ENCODE results near the gene MTERF4. TPM values are rescaled to one million over a fixed set of nuclear protein-coding genes. Genes with fewer than 3 reads are reported as not detected.

Gene MTERF4
- total and polyA plus RNA-seq, 2 of the 4 experiments (the other 2 are of a cell fraction): 26.6 to 33.3 TPM

- no peaks in the 10 kb centered on the region for H3K27me3 ChIP-seq (ENCODE audit: control insufficient read depth, insufficient read depth, low read length)
- no peak overlapping the region for H3K9ac ChIP-seq (ENCODE audit: low read depth, low read length)
- H3K79me1 ChIP-seq (ENCODE audit: low read depth in 1 of 2, low read length in 2 of 2): no peaks in the 10 kb centered on the region
- no peak overlapping the region for H2BK5ac ChIP-seq (ENCODE audit: low read depth, low read length, poor library complexity, severe bottlenecking)
- ChIA-PET CTCF (no interaction called here), POLR2A (ENCODE audit: unreplicated experiment) (no interaction called here)
- no peaks in the 10 kb centered on the region for H3K4me1 ChIP-seq (ENCODE audit: control insufficient read depth, insufficient read depth, low read length)
- in situ Hi-C loops (cut with MboI; ENCODE audit: low sequenced_read_pairs): no loop called here
- H3K36me3 ChIP-seq (ENCODE audit: control insufficient read depth, insufficient read depth, low read length): 0 out of 2 replicates have a peak, but pooled peaks cover 2% of the 10 kb centered on the region
- no peak overlapping the region for H3K14ac ChIP-seq (replicated peaks; ENCODE audit: low read depth, low read length)
- WGBS, 2 experiments (ENCODE audit: extremely low coverage in 2 of 2, insufficient read length in 1 of 2): 87% methylated on average over 7 of the region's 14 CpGs; no CpG with 5 or more reads in 1 of the 2 experiments
- no peak overlapping the region for H4K8ac ChIP-seq (ENCODE audit: low read depth in 2 of 2, low read length in 2 of 2)
- H3K9me3 ChIP-seq (ENCODE audit: control insufficient read depth, insufficient read depth, low read length): no peaks in the 10 kb centered on the region
- no peak for TF ChIP-seq CTCF (conservative IDR thresholded peaks at IDR 0.05; ENCODE audit: low read depth, low read length)
- no peak for TF ChIP-seq RAD21 (IDR thresholded peaks at IDR 0.05; ENCODE audit: low read length)
- no peak for TF ChIP-seq MAFK (IDR thresholded peaks at IDR 0.05; ENCODE audit: low read depth, low read length)
- H3K56ac ChIP-seq (ENCODE audit: extremely low read depth, insufficient read depth, low read length): no peak overlapping the region
- no peak overlapping the region for H2BK120ac ChIP-seq (ENCODE audit: low read depth, low read length)
- no peak overlapping the region for H2BK20ac ChIP-seq (ENCODE audit: low read depth, low read length)
- H3K4ac ChIP-seq (ENCODE audit: low read depth, low read length): no peak overlapping the region
- no peak overlapping the region for H2AK9ac ChIP-seq (replicated peaks; ENCODE audit: low read depth, low read length, poor library complexity)
- peaks cover 4% of the 10 kb centered on the region; the same call in 1 of the 2 replicates for H3K9me1 ChIP-seq (ENCODE audit: insufficient read depth, low read length)
- dilution Hi-C loops (cut with HindIII; ENCODE audit: low sequenced_read_pairs, unreplicated experiment): no loop called here
- intact Hi-C loops (cut with micrococcal nuclease): no loop called here
- H4K5ac ChIP-seq (ENCODE audit: low read depth, low read length): no peak overlapping the region
- H4K91ac ChIP-seq (ENCODE audit: insufficient read depth, low read depth, low read length): no peak overlapping the region
- DNase-seq (no peak), ATAC-seq (ENCODE audit: low read depth) (no peak)
- H2AFZ ChIP-seq (replicated peaks; ENCODE audit: low read length, poor library complexity): no peak overlapping the region
- H3K27ac ChIP-seq (ENCODE audit: insufficient read depth, low read length): no peak overlapping the region
- no TSS peak for BruUV-seq (replicated peaks)
- no peak overlapping the region for H3K4me2 ChIP-seq (ENCODE audit: low read depth, low read length)
- H2AK5ac ChIP-seq (ENCODE audit: low read depth, low read length): no peak overlapping the region
- H3K23ac ChIP-seq (ENCODE audit: low read depth, low read length): no peak overlapping the region
- H3K4me3 ChIP-seq (ENCODE audit: insufficient read depth, low read depth, low read length): no peak overlapping the region
- H4K20me1 ChIP-seq (ENCODE audit: insufficient read depth, low read length): no peaks in the 10 kb centered on the region
- H2BK15ac ChIP-seq (ENCODE audit: low read depth, low read length): no peak overlapping the region
- H3K18ac ChIP-seq (ENCODE audit: low read depth, low read length): no peak overlapping the region
Observed at GRCh38 chr2:241109210-241110088, 7.4 kb upstream of the MTERF4 start.

Measured in IMR-90 (cell line).